D721Med (cell line): Measurements from ENCODE around the gene RAB33B.

ENCODE experiments used
- DNase-seq: peaks from one replicate; pipeline ENCODE4 v3.0.0; 2011; ENCODE audit warnings: low spot score; ENCODE audit not compliant: insufficient read length
- FAIRE-seq: peaks from 2 replicates; lab custom pipeline; 2011; peaks lifted over from hg19 to GRCh38; lab: Jason Lieb, UNC
- CTCF ChIP-seq: IDR thresholded peaks from 2 replicates; pipeline ENCODE4 v1.5.1; 2012; ENCODE audit warnings: mild to moderate bottlenecking, control low read depth; ENCODE audit not compliant: insufficient read depth; ENCODE audit errors: missing control alignments

The RAB33B gene

GRCh38 chr4:139508581-139509237 lies 54.8 kb downstream of the RAB33B start:
- TF ChIP-seq CTCF, result no peak
- no peak for DNase-seq
- no peak for FAIRE-seq

GRCh38 chr4:139509727-139510410 lies 55.9 kb downstream of the RAB33B start:
- no peak for FAIRE-seq
- DNase-seq, result no peak
- peak; percentile 33 for TF ChIP-seq CTCF

GRCh38 chr4:139511320-139511719 lies 57.4 kb downstream of the RAB33B start:
- TF ChIP-seq CTCF, result no peak
- FAIRE-seq (no peak), DNase-seq (no peak)

- DNase-seq (no peak), FAIRE-seq (no peak)
- TF ChIP-seq CTCF, result no peak
These were observed 60.6 kb downstream of the RAB33B start for GRCh38 chr4:139514382-139515059.

- DNase-seq (no peak), FAIRE-seq (no peak)
- no peak for TF ChIP-seq CTCF
These were observed 61.6 kb downstream of the RAB33B start for GRCh38 chr4:139515531-139515958.

GRCh38 chr4:139521754-139522401 lies 68.0 kb downstream of the RAB33B start:
- FAIRE-seq (no peak), DNase-seq (no peak)
- no peak for TF ChIP-seq CTCF
